Stimulated activated CD4-positive, alpha-beta T cell treated with anti-CD3 and anti-CD28 coated beads, Interleukin-1b, Interleukin-23, amount 100 ng/mL, for 24 hours (primary cell): ENCODE data around the gene RIMBP2.
"Not testable (repeated sequence)": the region's sequence is repeated elsewhere in the genome, so short reads cannot be mapped to it uniquely, and the experiment has no call there.

Experiments used
- DNase-seq, 4 experiments: peaks; one replicate each; pipeline ENCODE4 v3.0.0-alpha.2; 2020; ENCODE audit warnings: low read depth in 4 of 4, low spot score in 1 of 4

RIMBP2 gene

GRCh38 chr12:130742112-130742511, 26.0 kb upstream of the RIMBP2 start:
- DNase-seq: no peak

- no peak for DNase-seq
Observed at GRCh38 chr12:130739571-130739970, 23.5 kb upstream of the RIMBP2 start.

GRCh38 chr12:130738403-130738802, 22.3 kb upstream of the RIMBP2 start:
- DNase-seq: not testable (repeated sequence)

GRCh38 chr12:130737731-130738130, 21.6 kb upstream of the RIMBP2 start:
- no peak for DNase-seq

GRCh38 chr12:130729344-130729743, 13.2 kb upstream of the RIMBP2 start:
- no peak for DNase-seq

- DNase-seq: no peak
Observed at GRCh38 chr12:130728158-130729058, 12.3 kb upstream of the RIMBP2 start.

- no peak for DNase-seq
Observed at GRCh38 chr12:130719263-130719859, 3.3 kb upstream of the RIMBP2 start.

GRCh38 chr12:130717752-130718151, 1.7 kb upstream of the RIMBP2 start:
- no peak for DNase-seq

GRCh38 chr12:130716969-130717366, 869 bp upstream of the RIMBP2 start:
- no peak for DNase-seq

GRCh38 chr12:130715150-130715997, 725 bp downstream of the RIMBP2 start:
- DNase-seq: no peak

- no peak for DNase-seq
Observed at GRCh38 chr12:130714591-130715149, 1.4 kb downstream of the RIMBP2 start.

- DNase-seq: no peak
Observed at GRCh38 chr12:130714091-130714590, 2.0 kb downstream of the RIMBP2 start.

- DNase-seq: no peak
Observed at GRCh38 chr12:130713581-130713991, 2.5 kb downstream of the RIMBP2 start.

GRCh38 chr12:130712346-130713065, 3.6 kb downstream of the RIMBP2 start:
- no peak for DNase-seq

- DNase-seq: no peak
Observed at GRCh38 chr12:130711756-130712155, 4.3 kb downstream of the RIMBP2 start.

- no peak for DNase-seq
Observed at GRCh38 chr12:130710733-130711080, 5.4 kb downstream of the RIMBP2 start.

GRCh38 chr12:130709971-130710732, 5.9 kb downstream of the RIMBP2 start:
- no peak for DNase-seq

GRCh38 chr12:130709151-130709970, 6.7 kb downstream of the RIMBP2 start:
- DNase-seq: no peak

GRCh38 chr12:130708648-130709047, 7.5 kb downstream of the RIMBP2 start:
- no peak for DNase-seq
